ENCODE measurements around the gene PHKA2.

PHKA2 gene

GRCh38 chrX:18971506-18971905, 12.4 kb downstream of the PHKA2 start:
- DNase-seq (ENCODE audit: low spot score) = no peak

DNA sequence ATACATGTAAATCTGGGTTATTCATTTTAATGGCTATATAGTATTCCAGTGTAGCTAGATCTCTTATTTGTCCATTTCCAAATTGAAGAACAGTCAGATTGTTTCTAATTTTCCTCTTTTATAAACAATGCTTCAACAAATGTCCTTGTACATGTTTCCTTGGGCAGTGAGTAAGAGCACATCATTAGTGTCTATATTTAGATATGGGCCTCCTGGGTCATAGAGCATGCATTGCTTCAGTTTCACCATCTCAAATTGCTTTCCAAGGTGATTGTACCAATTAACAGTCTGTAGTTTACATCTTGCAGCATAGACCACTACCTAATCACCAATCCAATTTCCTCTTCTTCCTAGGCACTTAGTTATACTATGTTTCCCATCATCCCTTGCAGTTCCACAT, 13.4 kb downstream of the PHKA2 start:
- no peak for DNase-seq (ENCODE audit: low spot score)

DNA sequence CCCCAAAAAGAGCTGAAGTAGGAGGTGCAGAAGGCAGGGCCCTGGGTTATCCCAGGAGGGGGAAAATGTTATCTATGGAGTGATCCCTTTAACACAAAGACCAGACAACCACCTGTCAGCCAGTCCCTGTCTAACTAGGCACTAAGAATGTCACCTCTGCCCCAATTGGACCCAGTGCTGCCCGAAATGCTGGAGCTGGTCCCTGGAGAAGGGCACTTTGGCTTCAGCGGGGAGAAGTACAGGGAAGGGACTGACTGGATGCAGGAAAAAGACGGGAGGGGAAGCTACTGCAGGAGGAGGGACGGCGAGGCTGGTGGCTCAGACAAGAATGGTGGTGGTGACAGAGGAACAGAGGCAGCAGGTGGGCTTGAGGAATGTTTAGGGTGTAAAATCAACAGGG, 17.3 kb downstream of the PHKA2 start:
- no peak for DNase-seq (ENCODE audit: low spot score)

GRCh38 chrX:18964901-18965300, 19.0 kb downstream of the PHKA2 start:
- DNase-seq (ENCODE audit: low spot score) = no peak

DNA sequence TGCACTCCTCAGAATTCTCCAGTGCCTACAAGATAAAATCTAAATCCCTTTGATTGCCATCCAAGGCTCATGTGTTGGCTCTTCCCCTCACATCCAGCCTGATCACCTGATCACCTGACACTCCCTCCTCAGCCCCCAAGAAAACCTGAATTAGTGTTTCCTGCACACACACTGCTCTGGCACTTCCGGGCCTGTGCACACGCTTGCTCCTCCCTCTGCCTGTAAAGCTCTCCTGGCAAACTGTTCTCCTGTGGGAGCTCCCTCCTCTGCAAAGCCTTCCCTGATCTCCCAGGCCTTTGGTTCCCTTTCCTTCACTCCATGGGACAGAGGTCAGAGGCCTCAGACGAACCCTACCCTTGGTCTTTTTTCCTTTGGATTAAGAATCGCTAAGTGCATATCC, 19.9 kb downstream of the PHKA2 start:
- no peak for DNase-seq (ENCODE audit: low spot score)

DNA sequence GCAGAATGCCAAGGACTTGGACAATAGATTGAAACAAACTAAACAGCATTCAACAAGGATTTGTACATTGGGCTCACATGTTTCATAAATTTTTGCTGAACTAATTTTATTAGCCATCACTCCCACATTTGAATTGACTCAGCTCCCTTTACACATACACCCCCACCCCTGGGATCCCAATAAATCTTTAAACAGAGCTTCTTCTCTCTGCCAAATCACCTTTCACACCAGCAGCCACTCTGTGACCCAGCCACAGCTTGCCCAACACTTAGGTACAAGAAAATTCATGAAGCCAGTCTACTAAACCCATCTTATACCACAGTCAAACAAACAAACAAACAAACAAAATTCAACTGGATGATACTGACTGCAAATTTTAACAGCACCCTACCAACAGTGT, 21.6 kb downstream of the PHKA2 start:
- no peak for DNase-seq (ENCODE audit: low spot score)

DNA sequence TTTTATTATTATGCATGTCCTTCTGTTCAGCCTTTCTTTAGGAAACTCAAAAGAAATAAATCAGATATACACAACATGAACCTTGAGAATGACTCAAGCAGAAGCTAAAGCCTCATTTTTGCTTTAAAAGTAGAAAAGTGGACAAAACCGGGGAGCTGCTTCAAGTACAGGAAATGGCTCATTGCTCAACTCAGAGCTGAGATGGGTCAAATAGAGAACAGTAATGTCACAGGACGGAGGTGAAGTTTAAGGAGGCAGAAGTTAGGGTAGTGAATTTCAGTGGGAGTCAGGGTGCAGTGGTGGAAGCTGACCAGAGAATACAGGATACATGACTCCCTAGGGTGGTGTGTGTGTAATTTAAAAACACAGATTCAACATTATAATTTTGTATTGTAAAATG, 22.2 kb downstream of the PHKA2 start:
- no peak for DNase-seq (ENCODE audit: low spot score)

DNA sequence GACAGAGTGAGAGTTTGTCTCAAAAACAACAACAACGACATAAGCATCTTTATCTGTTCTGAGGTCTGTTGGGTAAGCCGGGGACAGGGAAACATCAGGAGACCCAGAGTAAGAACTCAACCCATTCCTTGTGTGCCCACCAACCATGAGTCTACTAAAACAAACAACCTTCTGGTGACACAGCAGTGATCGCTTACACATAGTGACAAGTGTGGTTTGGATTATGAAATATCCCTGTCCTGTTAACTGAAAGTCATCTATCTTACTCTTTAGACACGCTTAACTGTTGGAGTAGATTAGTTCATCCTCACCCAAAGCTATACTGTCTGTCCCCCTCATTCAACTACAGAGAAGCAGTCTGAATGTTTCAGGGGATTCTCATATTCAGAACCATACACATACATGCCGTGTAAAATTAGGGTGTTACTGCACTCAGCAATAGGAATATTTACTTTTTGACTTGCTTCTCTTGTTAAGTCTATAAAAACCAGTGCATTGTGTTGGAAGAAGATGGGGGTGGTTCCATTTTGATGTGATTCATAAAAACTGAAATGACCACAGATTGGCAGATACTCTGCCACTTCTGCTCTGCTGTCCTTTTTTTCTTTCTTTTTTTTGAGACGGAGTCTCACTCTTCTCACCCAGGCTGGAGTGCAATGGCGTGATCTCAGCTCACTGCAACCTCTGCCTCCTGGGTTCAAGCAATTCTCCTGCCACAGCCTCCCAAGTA, 27.4 kb downstream of the PHKA2 start:
- no peak for DNase-seq (ENCODE audit: low spot score)

DNA sequence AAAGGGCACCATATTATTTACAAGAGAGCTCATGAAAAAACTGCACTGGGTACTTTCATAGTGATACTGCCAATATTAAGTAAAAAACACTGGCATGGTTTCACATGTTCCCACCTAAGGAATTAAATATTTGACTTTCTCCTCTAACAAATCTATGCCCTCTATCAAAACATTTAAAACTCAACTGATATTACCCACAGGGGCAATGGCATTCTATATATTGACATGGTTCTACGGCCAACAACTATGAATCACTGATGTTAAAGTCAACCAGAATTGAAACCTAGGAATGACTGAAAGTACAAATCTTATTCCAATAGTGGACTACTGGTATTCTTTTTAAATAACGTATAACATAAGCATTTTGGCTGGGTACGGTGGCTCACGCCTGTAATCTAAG, 28.2 kb downstream of the PHKA2 start:
- DNase-seq (ENCODE audit: low spot score) = no peak

GRCh38 chrX:18951032-18951431, 32.9 kb downstream of the PHKA2 start:
- DNase-seq (ENCODE audit: low spot score) = no peak

DNA sequence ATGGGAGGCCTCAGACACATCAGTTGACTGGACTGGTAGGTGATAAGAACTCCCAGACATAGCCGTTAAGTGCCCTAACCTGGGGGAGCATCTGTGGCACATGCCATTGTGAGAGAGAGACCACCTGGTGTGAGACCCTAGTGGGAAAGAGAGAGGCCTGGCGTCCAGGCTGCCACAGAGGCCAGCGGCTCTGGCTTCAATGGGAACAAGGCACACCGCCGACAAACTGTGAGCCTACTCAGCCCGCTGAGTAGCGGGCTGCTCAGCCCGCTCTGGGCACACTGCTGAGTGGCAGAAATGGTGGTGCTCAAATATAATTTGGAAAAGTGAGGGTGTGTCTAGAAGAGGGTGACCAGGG, 34.0 kb downstream of the PHKA2 start:
- no peak for DNase-seq (ENCODE audit: low spot score)

GRCh38 chrX:18949291-18949943, 34.5 kb downstream of the PHKA2 start:
- no peak for DNase-seq (ENCODE audit: low spot score)

DNA sequence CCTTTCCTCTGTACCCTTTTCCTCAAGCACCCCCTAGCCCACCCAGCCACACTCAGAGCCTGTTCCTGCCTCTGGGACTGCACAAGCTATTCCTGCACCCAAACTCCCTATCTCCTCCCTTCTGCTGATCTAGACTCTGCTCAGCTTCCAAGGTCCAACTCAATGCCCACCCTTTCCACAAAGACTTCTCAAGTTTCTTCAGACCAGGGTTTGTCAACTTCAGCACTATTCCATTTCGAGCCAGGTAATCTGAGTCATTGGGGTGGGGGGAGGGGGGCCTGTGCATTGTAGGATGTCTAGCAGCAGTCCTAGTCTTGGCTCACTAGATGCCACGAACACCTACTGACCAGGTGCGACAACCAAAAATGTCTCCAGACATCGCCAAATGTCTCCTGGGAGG, 37.3 kb downstream of the PHKA2 start:
- DNase-seq (ENCODE audit: low spot score) = no peak

- no peak for DNase-seq (ENCODE audit: low spot score)
Observed at GRCh38 chrX:18946157-18946556, 37.8 kb downstream of the PHKA2 start.

GRCh38 chrX:18945483-18945882, 38.4 kb downstream of the PHKA2 start:
- DNase-seq (ENCODE audit: low spot score) = no peak

- DNase-seq (ENCODE audit: low spot score) = no peak
Observed at GRCh38 chrX:18944482-18944881, 39.4 kb downstream of the PHKA2 start.

GRCh38 chrX:18941896-18942295, 42.0 kb downstream of the PHKA2 start:
- no peak for DNase-seq (ENCODE audit: low spot score)

DNA sequence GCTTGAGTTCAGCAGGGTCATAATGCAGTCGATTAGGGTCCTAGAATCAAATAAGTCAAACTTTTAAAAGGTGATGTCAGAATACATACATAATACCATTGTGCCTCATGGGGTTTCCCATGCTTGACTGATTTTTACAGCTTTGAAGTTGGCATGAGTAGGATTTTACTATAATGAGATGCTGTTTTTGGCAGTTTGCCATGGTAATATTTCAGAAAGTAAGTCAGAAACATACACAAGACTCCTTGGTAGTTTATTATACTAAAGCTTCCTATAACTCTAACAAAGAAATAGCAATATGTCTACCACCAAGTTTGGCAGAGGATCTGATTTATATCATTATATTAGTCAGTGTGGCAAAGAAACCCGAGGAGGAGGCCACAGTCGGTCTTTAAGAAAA, 45.2 kb downstream of the PHKA2 start:
- no peak for DNase-seq (ENCODE audit: low spot score)

GRCh38 chrX:18937173-18937572, 46.7 kb downstream of the PHKA2 start:
- DNase-seq (ENCODE audit: low spot score) = no peak

GRCh38 chrX:18935893-18936292, 48.0 kb downstream of the PHKA2 start:
- DNase-seq (ENCODE audit: low spot score) = no peak

DNA sequence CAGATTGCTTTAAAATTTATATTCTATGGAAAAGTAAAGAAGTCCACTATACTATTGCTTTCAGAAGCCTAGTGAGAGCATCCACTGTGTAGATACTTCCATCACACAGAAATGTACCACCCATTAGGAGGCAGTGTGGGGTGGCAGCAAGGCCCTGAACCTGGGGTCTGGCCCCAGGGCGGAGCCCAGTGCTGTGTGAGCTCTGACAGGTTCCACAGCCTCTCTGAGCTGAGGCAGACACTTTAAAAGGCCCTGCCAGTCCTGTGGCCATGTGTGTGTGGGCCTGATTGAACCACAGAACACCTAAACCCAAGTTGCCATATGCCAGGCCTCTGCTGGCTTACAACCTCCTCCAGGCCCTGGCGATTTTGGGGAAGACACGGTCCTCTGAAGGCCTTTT, 49.2 kb downstream of the PHKA2 start:
- no peak for DNase-seq (ENCODE audit: low spot score)

- DNase-seq (ENCODE audit: low spot score) = no peak
Observed at GRCh38 chrX:18933617-18934016, 50.3 kb downstream of the PHKA2 start.

- DNase-seq (ENCODE audit: low spot score) = peak; percentile 7
Observed at GRCh38 chrX:18931972-18932371, 51.9 kb downstream of the PHKA2 start.

GRCh38 chrX:18929775-18930174, 54.1 kb downstream of the PHKA2 start:
- DNase-seq (ENCODE audit: low spot score) = no peak
